ENCODE data around the gene NEDD4.

DNA sequence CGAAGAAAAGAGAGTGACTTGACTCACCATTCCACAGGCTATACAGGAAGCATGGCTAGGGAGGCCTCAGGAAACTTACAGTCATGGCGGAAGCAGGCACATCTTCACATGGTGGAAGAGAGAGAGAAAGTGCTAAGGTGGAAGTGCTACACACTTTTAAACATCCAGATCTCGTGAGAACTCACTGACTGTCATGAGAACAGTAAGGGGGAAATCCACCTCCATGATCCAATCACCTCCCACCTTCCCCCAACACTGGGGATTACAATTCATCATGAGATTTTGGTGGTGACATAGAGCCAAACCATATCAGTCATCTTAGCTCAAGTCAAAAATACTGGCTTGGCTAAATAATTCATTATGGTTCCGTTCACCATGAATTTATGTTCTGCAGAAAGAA is 45.3 kb upstream of the NEDD4 start:
- TF ChIP-seq POLR2AphosphoS5 (IDR thresholded peaks at IDR 0.05; ENCODE audit: low read depth, low read length) (no peak), POLR2A (IDR thresholded peaks at IDR 0.05; ENCODE audit: low read depth, low read length) (no peak), TAF1 (IDR thresholded peaks at IDR 0.05; ENCODE audit: borderline replicate concordance, low read depth, low read length) (no peak)
